ENCODE data around the gene MACROD2.

GRCh38 chr20:14446446-14446845, 451.1 kb downstream of the MACROD2 start:
- TF ChIP-seq CTCF (conservative IDR thresholded peaks at IDR 0.05) (no peak), ZFX (IDR thresholded peaks at IDR 0.05) (no peak)
